Stimulated activated CD8-positive, alpha-beta memory T cell treated with anti-CD3 and anti-CD28 coated beads, Interleukin-15, amount 100 ng/mL, for 4 hours (primary cell): ENCODE results near the gene ATP5ME.
"Not testable (repeated sequence)": the region's sequence is repeated elsewhere in the genome, so short reads cannot be mapped to it uniquely, and the experiment has no call there.

Experiments
- DNase-seq, 2 donors: peaks; one replicate each; pipeline ENCODE4 v3.0.0-alpha.2; 2020; ENCODE audit warnings: low read depth in 2 of 2

Gene ATP5ME

DNA sequence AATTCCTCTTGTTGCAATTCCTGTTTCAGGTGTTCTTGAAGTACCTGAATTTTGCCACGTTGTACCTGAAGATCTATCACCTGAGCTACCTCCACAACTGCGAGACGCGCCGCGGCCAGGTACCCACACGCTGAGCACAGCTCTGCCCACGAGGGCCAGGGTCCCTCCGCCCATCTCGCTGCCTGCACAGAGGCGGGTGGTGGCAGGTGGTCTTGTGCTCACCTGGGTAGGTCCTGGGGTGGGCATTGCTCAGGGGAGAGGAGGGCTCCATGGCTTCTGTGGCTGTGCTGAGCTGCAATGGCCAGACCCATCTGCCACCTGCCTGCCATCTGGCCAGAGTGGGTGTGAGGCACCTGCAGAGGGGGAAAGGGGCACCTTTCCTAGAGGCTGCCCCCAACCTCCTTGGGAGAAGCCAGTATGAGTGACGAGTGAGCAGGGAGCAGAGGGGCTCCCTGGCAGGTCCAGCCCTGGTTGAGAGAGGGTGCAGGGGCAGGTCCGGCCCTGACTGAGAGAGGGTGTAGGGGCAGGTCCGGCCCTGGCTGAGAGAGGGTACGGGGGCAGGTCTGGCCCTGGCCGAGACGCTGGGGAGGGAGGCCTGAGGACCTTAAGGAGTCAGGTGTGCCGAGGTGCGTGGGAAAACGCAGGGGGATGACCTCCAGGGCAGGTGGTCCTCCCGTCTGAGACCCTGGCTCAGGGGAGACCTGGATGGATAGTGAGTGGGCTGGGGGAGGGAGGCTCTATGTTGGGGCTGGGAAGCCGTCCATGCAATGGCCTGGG lies 38.0 kb downstream of the ATP5ME start:
- no peak for DNase-seq

DNA sequence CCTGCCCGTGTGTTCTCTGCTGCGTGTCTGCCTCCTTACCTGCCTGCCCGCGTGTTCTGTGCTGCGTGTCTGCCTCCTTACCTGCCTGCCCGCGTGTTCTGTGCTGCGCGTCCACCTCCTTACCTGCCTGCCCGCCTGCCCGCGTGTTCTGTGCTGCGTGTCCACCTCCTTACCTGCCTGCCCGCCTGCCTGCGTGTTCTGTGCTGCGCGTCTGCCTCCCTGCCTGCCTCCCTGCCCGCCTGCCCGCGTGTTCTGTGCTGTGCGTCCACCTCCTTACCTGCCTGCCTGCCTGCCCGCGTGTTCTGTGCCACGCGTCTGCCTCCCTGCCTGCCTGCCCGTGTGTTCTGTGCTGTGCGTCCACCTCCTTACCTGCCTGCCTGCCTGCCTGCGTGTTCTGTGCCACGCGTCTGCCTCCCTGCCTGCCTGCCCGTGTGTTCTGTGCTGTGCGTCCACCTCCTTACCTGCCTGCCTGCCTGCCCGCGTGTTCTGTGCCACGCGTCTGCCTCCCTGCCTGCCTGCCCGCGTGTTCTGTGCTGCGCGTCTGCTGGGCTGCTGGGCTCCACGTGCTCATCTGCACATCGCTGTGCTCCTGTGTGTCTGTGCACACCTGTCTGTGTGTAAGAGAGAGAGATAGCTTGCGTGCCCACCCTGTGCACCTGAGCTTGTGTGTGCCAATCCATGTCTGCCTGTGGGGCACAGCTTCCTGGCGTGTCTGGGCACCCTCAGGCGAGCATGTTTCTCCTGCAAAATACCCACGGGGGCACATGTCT lies 38.8 kb downstream of the ATP5ME start:
- DNase-seq: not testable (repeated sequence)

DNA sequence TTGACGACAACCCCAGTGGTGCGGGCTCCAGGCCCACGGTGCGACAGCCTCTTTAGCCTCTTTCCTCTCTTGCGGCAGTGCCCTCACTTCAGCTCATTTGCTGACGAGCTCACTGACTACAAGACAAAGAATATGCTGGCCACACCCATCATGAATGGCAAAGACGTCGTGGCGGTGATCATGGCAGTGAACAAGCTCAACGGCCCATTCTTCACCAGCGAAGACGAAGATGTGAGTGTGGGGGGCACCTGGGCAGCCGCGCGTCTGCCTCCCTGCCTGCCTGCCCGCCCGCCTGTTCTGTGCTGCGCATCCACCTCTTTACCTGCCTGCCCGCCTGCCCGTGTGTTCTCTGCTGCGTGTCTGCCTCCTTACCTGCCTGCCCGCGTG lies 39.5 kb downstream of the ATP5ME start:
- DNase-seq: no peak

DNA sequence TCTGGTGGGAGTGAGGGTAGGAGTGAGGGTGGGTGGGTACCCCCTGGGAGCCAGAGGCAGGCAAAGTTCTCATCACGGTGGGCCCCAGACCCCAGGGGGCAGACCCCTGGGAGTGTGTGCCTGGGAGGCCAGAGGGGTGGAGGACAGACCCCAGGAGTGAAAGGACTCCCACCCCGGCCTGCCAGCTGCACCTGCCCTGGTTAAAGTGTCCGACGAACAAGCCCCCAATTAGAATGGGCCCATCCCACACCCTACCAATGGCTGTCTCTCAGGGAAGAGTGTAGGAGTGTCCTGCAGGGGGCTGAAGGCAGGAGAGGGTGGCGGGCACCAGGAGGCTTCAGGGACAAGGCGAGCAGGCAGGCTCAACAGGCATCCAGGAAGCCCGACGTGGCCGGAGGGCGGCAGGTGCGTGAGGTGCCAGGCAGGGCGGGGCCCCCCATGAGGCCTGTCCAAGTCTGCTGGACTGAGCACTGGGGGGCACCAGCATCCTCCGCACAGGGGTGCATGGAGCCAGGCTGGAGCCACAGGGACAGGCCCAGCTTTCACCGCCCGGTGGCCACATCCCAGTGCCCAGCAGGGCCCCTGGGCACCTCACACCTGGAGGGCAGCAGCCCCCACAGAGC lies 40.0 kb downstream of the ATP5ME start:
- DNase-seq: no peak

DNA sequence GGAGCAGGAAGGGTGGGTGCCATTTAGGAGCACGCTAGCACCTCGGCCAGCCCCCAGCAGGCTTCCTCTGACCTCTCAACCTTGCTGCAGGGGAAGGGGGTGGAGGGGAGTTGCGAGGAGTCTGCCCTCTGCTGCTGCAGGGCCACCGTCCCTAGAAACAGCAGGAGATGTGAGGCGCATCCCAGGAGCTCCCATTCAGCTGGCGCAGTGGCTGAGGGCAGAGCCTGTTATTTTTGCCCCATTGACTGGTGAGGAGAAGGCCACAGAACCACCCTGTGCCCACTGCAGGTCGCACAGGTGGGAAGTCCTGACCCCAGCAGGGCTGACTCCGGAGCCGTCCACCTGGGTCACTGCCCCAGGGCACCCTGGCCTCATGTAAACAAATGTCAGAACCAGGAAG lies 40.7 kb downstream of the ATP5ME start:
- no peak for DNase-seq

DNA sequence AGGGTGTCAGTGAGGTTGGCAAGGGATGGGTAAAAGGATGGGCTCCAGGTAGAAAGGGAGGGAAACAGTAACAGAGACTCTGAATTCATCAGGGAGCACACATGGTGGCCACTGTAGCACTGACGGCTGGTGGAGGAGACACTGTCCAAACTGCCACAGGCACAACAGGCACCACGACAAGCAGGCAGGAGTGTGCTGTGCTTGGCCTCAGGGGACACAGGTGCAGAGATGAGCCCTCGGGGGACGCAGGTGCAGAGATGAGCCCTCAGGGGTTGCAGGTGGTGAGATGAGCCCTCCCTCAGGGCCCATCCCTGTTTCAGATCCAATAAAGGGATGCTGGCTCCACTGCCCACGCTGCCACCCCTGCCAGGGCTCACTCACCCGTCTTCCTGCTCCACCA lies 41.1 kb downstream of the ATP5ME start:
- DNase-seq: no peak

DNA sequence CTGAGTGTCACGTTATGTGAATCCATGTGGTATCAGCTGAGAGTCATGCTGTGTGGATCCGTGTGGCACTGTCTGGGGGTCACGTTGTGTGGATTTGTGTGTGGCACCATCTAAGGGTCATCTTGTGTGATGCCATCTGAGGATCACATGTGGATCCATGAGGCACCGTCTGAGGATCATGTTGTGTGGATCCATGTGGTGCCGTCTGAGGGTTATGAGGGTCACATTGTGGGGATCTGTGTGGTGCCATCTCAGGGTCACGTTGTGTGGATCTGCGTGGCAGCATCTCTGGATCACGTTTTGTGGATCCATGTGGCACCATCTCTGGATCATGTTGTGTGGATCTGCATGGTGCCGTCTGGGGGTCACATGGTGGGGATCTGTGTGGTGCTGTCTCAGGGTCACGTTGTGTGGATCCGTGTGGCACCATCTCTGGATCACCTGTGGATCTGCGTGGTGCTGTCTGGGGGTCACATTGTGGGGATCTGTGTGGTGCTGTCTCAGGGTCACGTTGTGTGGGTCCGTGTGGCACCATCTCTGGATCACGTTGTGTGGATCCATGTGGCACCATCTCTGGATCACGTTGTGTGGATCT lies 41.8 kb downstream of the ATP5ME start:
- no peak for DNase-seq

DNA sequence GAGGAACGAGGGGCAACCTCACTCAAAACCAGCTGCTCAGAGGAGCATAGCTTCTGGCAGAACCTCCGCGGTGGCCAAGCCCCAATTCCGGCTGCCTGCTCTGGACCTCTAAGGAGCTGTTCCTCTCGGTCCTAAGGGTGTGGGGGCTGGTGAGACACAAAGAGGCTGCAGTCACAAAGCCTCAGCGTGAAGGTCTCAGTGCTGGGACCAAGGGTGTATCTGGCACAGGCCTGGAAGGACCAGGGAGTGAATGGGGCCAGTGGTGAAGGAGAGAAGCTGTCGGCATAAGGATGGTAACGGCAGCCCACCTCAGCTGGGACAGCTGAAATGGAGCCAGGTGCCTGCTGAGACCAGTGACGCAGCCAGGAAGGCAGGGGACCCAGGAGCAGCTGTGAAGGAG lies 43.4 kb downstream of the ATP5ME start:
- no peak for DNase-seq

DNA sequence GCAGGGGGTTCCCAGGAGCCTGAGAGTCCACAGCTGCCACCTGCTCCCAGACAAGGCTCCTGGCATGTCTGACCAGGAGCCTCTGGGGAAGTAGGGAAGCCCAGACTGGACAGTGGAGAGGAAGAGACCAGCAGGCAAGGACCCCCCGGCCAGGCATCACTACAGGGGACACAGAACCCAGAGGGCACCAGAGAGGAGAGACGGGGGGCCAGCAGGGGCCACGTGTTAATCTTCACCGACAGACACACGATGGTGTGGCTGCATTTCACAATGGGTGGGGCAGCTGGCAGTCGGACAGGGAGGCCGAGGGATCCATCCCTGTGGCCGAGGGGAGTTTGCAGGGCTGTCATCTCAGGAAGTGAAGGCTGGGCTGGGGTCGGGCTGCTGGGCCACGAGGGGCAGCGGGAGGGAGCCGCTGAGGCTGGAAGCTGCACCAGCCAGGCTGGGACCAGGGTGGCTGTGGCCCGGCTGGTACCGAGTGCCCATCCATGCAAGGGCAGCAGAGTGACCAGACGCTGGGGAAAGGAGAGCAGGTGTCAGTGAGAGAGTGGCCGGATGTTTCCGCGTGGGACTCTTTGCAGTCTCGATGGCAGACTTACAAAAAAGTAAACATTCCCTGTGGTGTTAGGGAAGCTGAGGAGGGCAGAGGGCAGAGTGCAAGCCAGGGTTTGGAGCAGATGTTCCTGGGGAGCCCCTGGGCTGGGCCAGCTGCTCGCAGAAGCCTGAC lies 44.0 kb downstream of the ATP5ME start:
- no peak for DNase-seq

DNA sequence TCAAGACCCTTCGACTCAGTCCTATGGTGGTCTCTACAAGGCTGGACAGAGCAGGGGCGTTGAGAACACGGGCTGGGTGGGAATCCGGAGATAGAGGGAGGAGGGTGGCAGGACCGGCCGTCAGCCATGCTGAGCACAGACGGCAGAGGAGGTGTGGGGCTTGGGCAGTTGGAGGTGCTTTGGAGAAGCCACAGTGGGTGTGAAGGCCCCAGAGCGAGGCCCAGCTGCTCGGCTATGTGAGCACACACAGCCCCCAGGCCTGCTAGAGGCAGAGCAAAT lies 44.5 kb downstream of the ATP5ME start:
- DNase-seq: no peak

DNA sequence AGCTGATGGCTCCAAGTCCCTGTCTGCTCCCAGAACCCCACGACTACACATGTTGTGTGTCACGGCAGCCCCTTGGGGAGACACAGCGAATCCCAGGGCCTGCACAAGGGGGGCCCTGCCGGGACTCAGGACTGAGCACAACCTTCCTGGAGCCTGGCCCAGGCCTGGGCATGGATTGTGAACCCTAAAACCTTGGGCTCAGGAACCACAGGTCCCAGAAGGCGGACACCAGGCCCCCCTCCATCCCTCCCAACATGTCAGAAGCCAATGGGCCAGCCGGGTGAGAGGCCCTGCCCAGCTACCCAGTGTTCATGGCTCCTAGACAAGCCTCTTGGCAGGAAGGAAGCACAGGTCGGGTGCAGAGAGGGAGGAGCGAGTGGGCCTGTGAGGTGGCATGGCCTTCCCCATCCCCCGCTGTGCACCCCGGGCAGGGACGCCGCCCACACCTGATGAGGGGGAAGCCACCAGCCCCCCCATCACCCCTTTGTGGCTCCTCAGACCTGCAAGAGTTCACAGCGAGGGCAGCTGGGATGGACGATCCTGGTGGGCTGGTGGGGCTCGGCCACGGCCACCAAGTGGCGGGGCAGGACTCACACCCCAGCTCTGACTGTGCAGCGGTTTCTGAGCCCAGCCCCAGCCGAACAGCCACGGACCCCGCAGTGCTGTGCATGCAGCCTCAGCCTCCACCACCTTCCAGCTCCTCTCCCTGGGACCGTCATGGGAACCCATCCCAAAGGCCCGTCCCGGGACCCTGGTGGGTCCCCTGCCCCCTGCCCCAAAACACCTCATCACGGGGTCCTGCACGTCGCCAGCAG lies 45.0 kb downstream of the ATP5ME start:
- DNase-seq: no peak

DNA sequence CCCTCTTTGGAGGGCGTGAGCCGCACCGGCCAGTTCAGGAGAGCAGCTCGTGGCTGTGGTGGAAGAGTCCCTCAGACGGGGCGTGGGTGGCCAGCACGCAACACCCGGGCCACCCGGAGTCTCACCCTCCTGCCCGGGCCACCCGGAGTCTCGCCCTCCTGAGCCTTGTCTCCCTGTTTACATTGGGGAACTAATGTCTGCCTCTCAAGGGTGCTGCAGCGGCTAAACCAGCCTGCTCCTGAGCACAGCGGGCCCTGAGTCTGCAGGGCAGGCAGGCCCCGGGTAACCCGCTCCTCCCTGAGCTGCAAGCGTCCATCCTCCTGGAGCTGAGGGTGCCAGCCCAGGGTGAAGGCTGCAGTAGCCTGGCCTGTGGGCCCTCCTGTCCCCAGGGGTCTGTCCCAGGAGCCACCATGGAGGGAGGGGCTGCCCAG lies 45.8 kb downstream of the ATP5ME start:
- DNase-seq: no peak

DNA sequence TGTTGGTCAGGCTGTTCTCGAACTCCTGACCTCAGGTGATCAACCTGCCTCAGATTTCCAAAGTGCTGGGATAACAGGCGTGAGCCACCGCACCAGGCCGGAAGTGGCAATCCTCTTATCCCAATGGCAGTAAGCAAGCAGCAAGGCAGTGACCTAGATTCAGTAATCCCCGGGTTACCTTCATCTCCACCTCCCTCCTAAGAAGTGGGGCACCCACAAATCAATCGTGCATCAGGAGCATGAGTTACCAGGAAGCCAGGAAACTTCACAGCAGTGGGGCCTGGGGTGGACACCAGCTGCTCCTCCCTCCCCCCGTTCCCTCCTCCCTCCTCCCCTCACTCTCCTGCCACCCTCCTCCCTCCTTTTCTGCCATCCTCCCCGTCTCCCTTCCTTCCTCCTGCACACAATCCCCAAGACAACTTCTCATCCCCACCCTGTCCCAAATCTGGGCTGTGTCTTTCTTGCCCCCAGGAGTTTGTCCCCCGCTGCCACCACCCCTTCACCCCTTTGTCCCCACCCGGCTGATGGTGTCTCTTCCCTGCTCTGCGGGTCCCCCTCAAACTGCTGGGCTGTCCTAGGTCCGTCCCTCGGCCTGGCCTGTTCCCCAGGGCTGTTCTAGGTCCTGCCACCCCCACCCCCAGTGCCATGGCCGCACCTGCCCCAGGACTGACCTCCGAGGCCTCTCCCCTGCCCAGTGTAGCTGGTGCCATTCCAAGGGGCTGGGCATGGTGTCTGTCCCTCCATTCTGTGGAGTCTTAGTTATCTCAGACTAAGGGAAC lies 46.5 kb downstream of the ATP5ME start:
- no peak for DNase-seq

DNA sequence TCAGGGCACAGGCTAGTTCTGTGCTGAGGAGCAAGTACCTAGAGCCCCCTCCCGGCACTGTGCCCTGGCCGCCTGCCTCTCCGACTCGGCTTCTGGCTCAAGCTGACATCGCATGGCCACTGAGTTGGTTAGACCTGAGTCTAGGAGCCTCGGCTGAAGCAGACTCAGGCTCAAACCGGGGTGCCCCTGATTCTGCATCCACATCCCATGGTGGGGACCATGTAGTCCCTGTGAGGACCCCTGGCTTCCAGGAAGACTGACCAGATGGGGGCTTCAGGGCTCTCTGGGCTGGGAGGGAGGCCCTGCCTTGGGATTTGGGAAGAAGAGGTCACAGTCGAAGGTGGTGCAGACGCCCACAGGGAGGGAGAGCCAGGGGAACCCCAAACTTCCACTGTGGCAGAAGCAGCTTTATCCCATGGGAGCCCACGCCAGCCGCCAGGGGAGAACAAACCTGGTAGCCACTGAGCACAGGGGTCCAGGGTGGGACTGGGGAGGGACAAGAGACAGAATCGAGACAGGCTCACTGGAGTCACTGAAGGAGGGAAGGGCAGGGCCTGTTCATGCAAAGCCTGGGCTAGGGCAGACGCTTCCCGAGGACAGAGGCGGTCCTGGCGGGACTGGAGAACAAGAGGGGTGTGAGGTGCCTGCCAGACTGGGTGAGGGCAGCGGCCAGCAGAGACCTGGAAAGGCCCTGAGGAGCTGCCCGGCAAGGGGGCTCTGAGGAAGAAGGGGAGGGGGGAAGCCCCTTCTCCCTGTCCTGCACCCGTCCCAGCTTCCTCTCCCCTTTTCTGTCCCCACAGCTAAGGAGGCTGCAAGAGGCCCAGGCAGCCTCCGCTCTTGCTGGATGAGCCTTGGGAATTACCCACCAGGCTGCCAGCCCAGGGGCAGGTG lies 47.6 kb downstream of the ATP5ME start:
- DNase-seq: no peak

DNA sequence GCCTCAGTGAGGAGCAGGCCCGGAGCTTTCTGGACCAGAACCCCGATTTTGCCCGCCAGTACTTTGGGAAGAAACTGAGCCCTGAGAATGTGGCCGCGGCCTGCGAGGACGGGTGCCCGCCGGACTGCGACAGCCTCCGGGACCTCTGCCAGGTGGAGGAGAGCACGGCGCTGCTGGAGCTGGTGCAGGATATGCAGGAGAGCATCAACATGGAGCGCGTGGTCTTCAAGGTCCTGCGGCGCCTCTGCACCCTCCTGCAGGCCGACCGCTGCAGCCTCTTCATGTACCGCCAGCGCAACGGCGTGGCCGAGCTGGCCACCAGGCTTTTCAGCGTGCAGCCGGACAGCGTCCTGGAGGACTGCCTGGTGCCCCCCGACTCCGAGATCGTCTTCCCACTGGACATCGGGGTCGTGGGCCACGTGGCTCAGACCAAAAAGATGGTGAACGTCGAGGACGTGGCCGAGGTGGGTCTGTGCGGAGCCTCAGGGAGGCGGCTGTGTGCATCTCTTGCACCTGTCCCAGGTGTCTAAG lies 48.4 kb downstream of the ATP5ME start:
- no peak for DNase-seq

DNA sequence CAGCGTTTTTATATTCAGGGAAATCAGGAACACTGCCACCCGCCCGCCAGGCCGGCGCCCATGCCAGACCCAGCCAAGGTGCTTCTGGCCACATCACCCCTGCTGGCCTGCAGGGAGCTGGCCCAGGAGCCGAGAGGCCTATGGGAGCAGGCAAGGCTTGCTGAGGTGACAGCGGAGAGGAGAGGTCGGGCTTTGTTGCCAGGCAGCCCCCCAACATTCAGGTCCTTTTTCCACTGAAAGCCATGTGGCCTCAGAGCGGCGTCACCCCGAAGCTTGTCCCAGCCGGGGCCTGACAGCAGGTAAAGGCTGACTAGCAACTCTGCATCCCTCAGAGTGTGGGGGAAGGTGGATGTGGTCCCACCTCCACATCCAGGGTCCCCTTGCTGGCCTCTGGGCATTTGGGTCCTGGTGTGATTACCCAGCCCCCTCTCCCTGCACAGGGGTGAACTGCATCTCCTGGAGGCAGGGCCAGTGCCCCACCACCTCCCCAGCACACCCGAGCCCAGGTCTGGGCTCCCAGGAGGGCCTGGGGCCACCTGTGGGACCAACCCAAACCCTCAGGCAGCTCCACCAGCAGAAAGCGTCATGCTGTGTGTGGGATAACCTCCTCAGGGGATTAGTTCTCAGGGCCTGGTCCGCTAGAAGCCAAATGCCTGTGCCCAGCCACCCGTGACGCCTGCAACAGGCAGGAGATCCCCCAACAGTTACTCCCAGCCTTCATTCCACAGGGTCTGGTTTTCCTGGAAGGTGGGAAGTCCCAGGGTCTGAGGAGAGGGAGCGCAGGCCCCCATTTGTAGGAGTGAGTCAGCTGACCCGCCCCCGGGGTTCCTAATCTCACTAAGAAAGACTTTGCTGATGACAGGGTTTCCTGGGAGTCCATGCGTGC lies 49.1 kb downstream of the ATP5ME start, which contains the start of gene PDE6B:
TSS of gene PDE6B (plus strand) at position 869 of the 886 bp plus-strand sequence. CDS start 54 bp downstream, outside the sequence.
- DNase-seq: no peak

DNA sequence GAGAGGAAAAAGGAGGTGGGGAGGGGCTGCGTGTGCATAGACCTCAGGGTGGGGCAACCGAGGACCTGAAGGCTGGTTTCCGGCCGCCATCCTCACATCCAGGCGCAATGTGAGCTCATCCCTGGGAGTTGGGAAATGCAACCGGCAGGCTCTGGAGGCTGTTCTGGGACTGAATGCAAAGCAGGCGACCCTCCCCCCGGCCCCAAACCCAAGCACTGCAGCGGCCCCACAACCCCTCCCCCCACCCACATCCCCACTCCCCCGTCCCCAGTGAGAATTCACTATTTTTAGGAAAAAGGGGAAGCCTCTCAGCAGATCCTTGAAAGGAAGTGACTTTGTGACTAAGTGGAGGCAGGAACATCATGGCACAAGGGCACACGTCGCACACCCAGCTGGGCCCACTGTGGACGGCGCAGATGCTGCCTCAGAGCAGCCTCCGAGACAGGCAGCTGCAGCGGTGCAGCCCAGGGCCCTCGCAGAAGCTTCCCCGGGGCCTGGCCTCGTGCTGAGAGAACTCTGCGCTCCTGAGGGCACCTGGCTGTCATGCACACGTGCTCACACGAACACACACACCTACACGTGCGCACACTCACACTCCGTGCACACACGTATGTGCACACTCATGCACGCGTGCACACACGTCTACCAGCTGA lies 50.0 kb downstream of the ATP5ME start:
- no peak for DNase-seq
